GM12892 (cell line): ENCODE measurements around the gene PRRC2A.

Experiments
- POLR2A ChIP-seq: IDR thresholded peaks from 2 replicates; pipeline ENCODE4 v1.6.1; 2011; ENCODE audit warnings: low read depth, low read length, control low read depth
- POLR2AphosphoS5 ChIP-seq: IDR thresholded peaks from 2 replicates; pipeline ENCODE4 v1.6.1; 2011; ENCODE audit warnings: low read depth, low read length, control low read depth

DNA sequence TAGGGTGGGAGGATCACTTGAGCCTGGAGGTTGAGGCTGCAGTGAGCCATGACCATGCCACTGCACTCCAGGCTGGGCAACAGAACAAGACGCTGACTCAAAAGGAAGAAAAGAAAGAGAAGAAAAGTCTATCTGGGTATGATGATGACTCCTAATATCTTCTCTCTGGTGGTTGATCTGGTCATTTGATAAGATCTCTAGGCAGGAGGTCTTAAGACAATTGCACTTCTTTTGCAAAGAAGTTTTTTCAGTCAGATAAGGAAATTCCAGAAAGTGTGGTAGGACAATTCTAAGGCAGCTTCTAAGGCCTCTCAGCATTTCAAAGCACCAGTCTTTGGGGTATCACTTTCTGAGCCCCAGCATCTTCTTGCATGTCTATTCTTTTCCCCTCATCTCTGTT lies 13.2 kb upstream of the PRRC2A start:
- TF ChIP-seq POLR2A (no peak), POLR2AphosphoS5 (no peak)
